Right cardiac atrium (tissue), 5 donors: ENCODE measurements around the gene INO80C. TPM values are rescaled to one million over a fixed set of nuclear protein-coding genes. Genes with fewer than 3 reads are reported as not detected.

Experiments used
- ATAC-seq, 2 donors: fragments of 200-7000 bp; cut with Tn5 transposase; one replicate each; pipeline versions ENCODE4 v1.8.0 to v1.9.1; 2020; ENCODE audit warnings: moderate library complexity in 2 of 2, mild to moderate bottlenecking in 1 of 2
- DNase-seq, 3 donors: peaks; one replicate each; pipeline ENCODE4 v3.0.0-alpha.2; 2020
- H3K27ac ChIP-seq: one replicate; pipeline ENCODE4 v1.5.1; 2013; ENCODE audit warnings: mild to moderate bottlenecking, low read length, control low read depth, moderate library complexity
- H3K27me3 ChIP-seq: one replicate; pipeline ENCODE4 v1.6.1; 2013; ENCODE audit not compliant: control insufficient read depth, insufficient read depth
- H3K4me1 ChIP-seq: one replicate; pipeline ENCODE4 v1.6.1; 2013; ENCODE audit warnings: low read length; ENCODE audit not compliant: control insufficient read depth, insufficient read depth
- H3K4me3 ChIP-seq: one replicate; pipeline ENCODE4 v1.5.1; 2013; ENCODE audit warnings: low read length, control low read depth
- H3K9me3 ChIP-seq: one replicate; pipeline ENCODE4 v1.6.1; 2013; ENCODE audit warnings: low read length; ENCODE audit not compliant: control insufficient read depth
- WGBS: extraction: QIAGEN DNeasy Blood & Tissue Kit; methylation state at CpG from one replicate; pipeline ENCODE4 v1.1.7; 2013; 5-methylcytosine and 5-hydroxymethylcytosine counted together
- intact Hi-C, 4 donors: fragments of 100-400 bp; cut with DNase I; formaldehyde crosslinking; loops; one replicate each; pipeline versions ENCODE4 v1.11.0 to v1.14.0; 2022 to 2023
- polyA plus RNA-seq: library from polyadenylated mRNA; stranded (reverse); fragments of 200-250 nt; gene quantifications from one replicate; pipeline ENCODE4 v1.2.3, GENCODE V29; 2013
- total RNA-seq, 4 donors: library from RNA; stranded (reverse); fragmentation: NEBNext Ultra II Directional; extraction: Animal tissue kit (Norgen Biotek cat#: 25700); gene quantifications; one replicate each; pipeline ENCODE4 v1.2.1, GENCODE V29; 2021
- donor health status: healthy with polysubstance abuse.
- donor health status: DM: no; HTN: yes; CAD: no.
- donor health status: DM: no; HTN: no; CAD: no.
- donor health status: DM: no; HTN: yes; CAD: no; lungs with severe emphysema.
- donor health status: DM: yes; HTN: yes; CAD: no.

The INO80C gene
- total and polyA plus RNA-seq, 5 donors = 25.4 to 36.1 (median 26.5) TPM

GRCh38 chr18:35504996-35505395 lies 7.2 kb upstream of the INO80C start:
- Histone ChIP-seq H3K27me3 (no peaks in the 10 kb centered on the region), H3K27ac (no peak overlapping the region), H3K9me3 (no peaks in the 10 kb centered on the region), H3K4me3 (no peak overlapping the region), H3K4me1 (no peaks in the 10 kb centered on the region)
- WGBS = 86% methylated on average over 4 of the region's 4 CpGs
- intact Hi-C loops = loop anchor here in 1 of 4 donors (5.0 kb wide), 1 partner anchor 72 kb away; no protein-coding TSS in a partner anchor
- ATAC-seq = no peak
- DNase-seq = no peak

- intact Hi-C loops = loop anchor here in 1 of 4 donors (5.0 kb wide), 1 partner anchor 75 kb away; no protein-coding TSS in a partner anchor
- WGBS = 76% methylated on average over 3 of the region's 3 CpGs
- no peak for DNase-seq
Measured at GRCh38 chr18:35502052-35502451, 4.3 kb upstream of the INO80C start.

GRCh38 chr18:35501369-35501768 lies 3.6 kb upstream of the INO80C start:
- H3K27me3 ChIP-seq = no peaks in the 10 kb centered on the region
- H3K4me1 ChIP-seq = peaks cover 3% of the 10 kb centered on the region
- 74% methylated on average over 7 of the region's 7 CpGs for WGBS
- no peak overlapping the region for H3K27ac ChIP-seq
- intact Hi-C loops = loop anchor here in 1 of 4 donors (5.0 kb wide), 1 partner anchor 76 kb away; no protein-coding TSS in a partner anchor
- ATAC-seq = no peak
- H3K9me3 ChIP-seq = no peaks in the 10 kb centered on the region
- H3K4me3 ChIP-seq = no peak overlapping the region
- DNase-seq = no peak

More at GRCh38 chr18:35502052-35502451, 4.3 kb upstream of the INO80C start:
- ATAC-seq = no peak
- no peaks in the 10 kb centered on the region for H3K9me3 ChIP-seq
- no peak overlapping the region for H3K4me3 ChIP-seq
- no peaks in the 10 kb centered on the region for H3K4me1 ChIP-seq
- no peaks in the 10 kb centered on the region for H3K27me3 ChIP-seq
- H3K27ac ChIP-seq = no peak overlapping the region

GRCh38 chr18:35500113-35500512 lies 2.4 kb upstream of the INO80C start:
- intact Hi-C loops = loop anchor here in 1 of 4 donors (5.0 kb wide), 1 partner anchor 77 kb away; no protein-coding TSS in a partner anchor
- WGBS = 28% methylated on average over 3 of the region's 3 CpGs
- DNase-seq (no peak), ATAC-seq (no peak)
- Histone ChIP-seq H3K27ac (no peak overlapping the region), H3K4me3 (no peak overlapping the region), H3K9me3 (no peaks in the 10 kb centered on the region), H3K27me3 (no peaks in the 10 kb centered on the region), H3K4me1 (peaks cover 4% of the 10 kb centered on the region)

GRCh38 chr18:35497027-35497369 lies 762 bp downstream of the INO80C start:
- DNase-seq (peak in 2 of 3 donors; percentile 48 to 64), ATAC-seq (peak; percentile 60 to 77)
- H3K4me1 ChIP-seq = peaks cover 4% of the 10 kb centered on the region
- no peaks in the 10 kb centered on the region for H3K27me3 ChIP-seq
- H3K9me3 ChIP-seq = no peaks in the 10 kb centered on the region
- H3K4me3 ChIP-seq = peak overlapping the region; percentile 65
- peak overlapping the region; percentile 99 for H3K27ac ChIP-seq
- intact Hi-C loops = loop anchor here in 1 of 4 donors (10.0 kb wide), 1 partner anchor 78 kb away; no protein-coding TSS in a partner anchor
- WGBS = 4% methylated on average over 5 of the region's 5 CpGs

GRCh38 chr18:35495536-35496314 lies 2.0 kb downstream of the INO80C start:
- no peak for DNase-seq
- no peak for ATAC-seq
- Histone ChIP-seq H3K4me1 (peaks cover 4% of the 10 kb centered on the region), H3K27me3 (no peaks in the 10 kb centered on the region), H3K27ac (no peak overlapping the region), H3K9me3 (no peaks in the 10 kb centered on the region), H3K4me3 (no peak overlapping the region)
- WGBS = 89% methylated on average over 7 of the region's 7 CpGs
- intact Hi-C loops = loop anchor here in 1 of 4 donors (10.0 kb wide), 1 partner anchor 79 kb away; no protein-coding TSS in a partner anchor

GRCh38 chr18:35494251-35495220 lies 3.2 kb downstream of the INO80C start:
- peaks cover 9% of the 10 kb centered on the region for H3K4me1 ChIP-seq
- WGBS = 83% methylated on average over 8 of the region's 8 CpGs
- no peaks in the 10 kb centered on the region for H3K9me3 ChIP-seq
- intact Hi-C loops = loop anchor here in 1 of 4 donors (10.0 kb wide), 1 partner anchor 80 kb away; no protein-coding TSS in a partner anchor
- H3K27ac ChIP-seq = no peak overlapping the region
- no peaks in the 10 kb centered on the region for H3K27me3 ChIP-seq
- no peak for ATAC-seq
- no peak for DNase-seq
- no peak overlapping the region for H3K4me3 ChIP-seq

GRCh38 chr18:35491700-35492077 lies 6.1 kb downstream of the INO80C start:
- Histone ChIP-seq H3K27ac (peak overlapping the region; percentile 6), H3K4me3 (no peak overlapping the region), H3K9me3 (no peaks in the 10 kb centered on the region), H3K27me3 (no peaks in the 10 kb centered on the region), H3K4me1 (peaks cover 9% of the 10 kb centered on the region)
- intact Hi-C loops = loop anchor here in 1 of 4 donors (10.0 kb wide), 1 partner anchor 83 kb away; no protein-coding TSS in a partner anchor
- DNase-seq = no peak
- ATAC-seq = peak; percentile 40 to 88
- WGBS = 66% methylated on average over 5 of the region's 5 CpGs

GRCh38 chr18:35490894-35491699 lies 6.7 kb downstream of the INO80C start:
- no peak for DNase-seq
- Histone ChIP-seq H3K27ac (peak overlapping the region; percentile 6), H3K9me3 (no peaks in the 10 kb centered on the region), H3K27me3 (no peaks in the 10 kb centered on the region), H3K4me1 (peaks cover 5% of the 10 kb centered on the region), H3K4me3 (no peak overlapping the region)
- WGBS = 65% methylated on average over 10 of the region's 10 CpGs
- intact Hi-C loops = loop anchor here in 1 of 4 donors (10.0 kb wide), 1 partner anchor 84 kb away; no protein-coding TSS in a partner anchor
- peak in 1 of 2 donors; percentile 42 for ATAC-seq

- H3K27me3 ChIP-seq = no peaks in the 10 kb centered on the region
- no peak overlapping the region for H3K4me3 ChIP-seq
- peak; percentile 70 to 88 for ATAC-seq
- H3K9me3 ChIP-seq = no peaks in the 10 kb centered on the region
- DNase-seq = peak in 2 of 3 donors; percentile 57 to 72
- 63% methylated on average over 7 of the region's 7 CpGs for WGBS
- H3K27ac ChIP-seq = peak overlapping the region; percentile 12
- intact Hi-C loops = loop anchor here in 1 of 4 donors (10.0 kb wide), 1 partner anchor 85 kb away; no protein-coding TSS in a partner anchor
- H3K4me1 ChIP-seq = peaks cover 5% of the 10 kb centered on the region
Measured at GRCh38 chr18:35489913-35490490, 7.8 kb downstream of the INO80C start.
